ENCODE data around the gene OR1N2. TPM values are rescaled to one million over a fixed set of nuclear protein-coding genes. Genes with fewer than 3 reads are reported as not detected.

OR1N2 gene
- total and polyA plus RNA-seq, 10 of the 15 experiments (the other 5 are each of a cell fraction or from before 2014, with no cell fraction given): 0.08 TPM; not detected in 9

- no peak overlapping the region for H2AFZ ChIP-seq (ENCODE audit: control insufficient read depth, low read depth, low read length)
- POLR2A ChIA-PET: no interaction called here
- H3K9me3 ChIP-seq (replicated peaks; ENCODE audit: control insufficient read depth, insufficient read depth, low read length): no peaks in the 10 kb centered on the region
- H3K36me3 ChIP-seq (ENCODE audit: control insufficient read depth in 2 of 2, insufficient read depth in 2 of 2, low read length in 1 of 2): no peaks in the 10 kb centered on the region
- no TSS peak for BruUV-seq (replicated peaks)
- no peaks in the 10 kb centered on the region for H3K4me1 ChIP-seq (ENCODE audit: control insufficient read depth, insufficient read depth, low read length)
- 48% methylated on average over 2 of the region's 2 CpGs for WGBS (ENCODE audit: insufficient coverage, insufficient replicate concordance, low lambda C conversion rate, missing lambda C conversion rate)
- H3K4me3 ChIP-seq: no peak overlapping the region
- no peak overlapping the region for H3K4me2 ChIP-seq (ENCODE audit: control insufficient read depth, insufficient read depth)
- CTCF ChIA-PET: no interaction called here
- H4K20me1 ChIP-seq (ENCODE audit: control insufficient read depth, insufficient read depth): no peaks in the 10 kb centered on the region
- H3K79me2 ChIP-seq (ENCODE audit: control insufficient read depth, insufficient read depth, low read length): no peaks in the 10 kb centered on the region
- ATAC-seq: no peak
- H3K27me3 ChIP-seq (replicated peaks in 1 of 2; ENCODE audit: control insufficient read depth in 2 of 2, insufficient read depth in 2 of 2, low read length in 1 of 2): no peaks in the 10 kb centered on the region
- intact Hi-C loops (cut with micrococcal nuclease; ENCODE audit: unreplicated experiment) (no loop called here), in situ Hi-C loops (cut with MboI) (no loop called here)
- SMC1A ChIA-PET (ENCODE audit: uncharacterized antibody, unreplicated experiment): no interaction called here
- RAD21 ChIA-PET (ENCODE audit: unreplicated experiment): no interaction called here
- H3K27ac ChIP-seq (ENCODE audit: control insufficient read depth, insufficient read depth): no peak overlapping the region
- H3K9ac ChIP-seq (ENCODE audit: control insufficient read depth, insufficient read depth, low read length): no peak overlapping the region
- TF ChIP-seq IRF4 (IDR thresholded peaks at IDR 0.05; ENCODE audit: low read depth, low read length) (no peak), EP300 (IDR thresholded peaks at IDR 0.05; ENCODE audit: borderline replicate concordance in 1 of 2, control insufficient read depth in 1 of 2, low read depth in 2 of 2, low read length in 2 of 2) (no peak), CHD4 (IDR thresholded peaks at IDR 0.05) (no peak), ZNF24 (IDR thresholded peaks at IDR 0.05) (no peak)
- FAIRE-seq: no peak
- DNase-seq (ENCODE audit: low read depth, low spot score): no peak
These were observed 14.2 kb upstream of the OR1N2 start for GRCh38 chr9:122538757-122539156.

GRCh38 chr9:122546196-122546595 is 6.7 kb upstream of the OR1N2 start:
- no peak overlapping the region for H2AFZ ChIP-seq (ENCODE audit: control insufficient read depth, low read depth, low read length)
- H3K27me3 ChIP-seq (replicated peaks in 1 of 2; ENCODE audit: control insufficient read depth in 2 of 2, insufficient read depth in 2 of 2, low read length in 1 of 2): no peaks in the 10 kb centered on the region
- in situ Hi-C loops (cut with MboI): no loop called here
- no peak overlapping the region for H3K4me3 ChIP-seq
- DNase-seq (ENCODE audit: low read depth, low spot score): no peak
- H3K9me3 ChIP-seq (replicated peaks; ENCODE audit: control insufficient read depth, insufficient read depth, low read length): no peaks in the 10 kb centered on the region
- no peaks in the 10 kb centered on the region for H4K20me1 ChIP-seq (ENCODE audit: control insufficient read depth, insufficient read depth)
- no peaks in the 10 kb centered on the region for H3K36me3 ChIP-seq (ENCODE audit: control insufficient read depth in 2 of 2, insufficient read depth in 2 of 2, low read length in 1 of 2)
- ChIA-PET SMC1A (ENCODE audit: uncharacterized antibody, unreplicated experiment) (no interaction called here), CTCF (no interaction called here), RAD21 (ENCODE audit: unreplicated experiment) (no interaction called here), POLR2A (no interaction called here)
- BruUV-seq (replicated peaks): no TSS peak
- no peak overlapping the region for H3K27ac ChIP-seq (ENCODE audit: control insufficient read depth, insufficient read depth)
- no peak overlapping the region for H3K4me2 ChIP-seq (ENCODE audit: control insufficient read depth, insufficient read depth)
- WGBS (ENCODE audit: insufficient coverage, insufficient replicate concordance, low lambda C conversion rate, missing lambda C conversion rate): 65% methylated on average over 8 of the region's 8 CpGs
- no peaks in the 10 kb centered on the region for H3K79me2 ChIP-seq (ENCODE audit: control insufficient read depth, insufficient read depth, low read length)
- FAIRE-seq: no peak
- ATAC-seq: no peak
- no peak overlapping the region for H3K9ac ChIP-seq (ENCODE audit: control insufficient read depth, insufficient read depth, low read length)
- intact Hi-C loops (cut with micrococcal nuclease; ENCODE audit: unreplicated experiment): no loop called here
- H3K4me1 ChIP-seq (ENCODE audit: control insufficient read depth, insufficient read depth, low read length): no peaks in the 10 kb centered on the region
- TF ChIP-seq TARDBP (IDR thresholded peaks at IDR 0.05; ENCODE audit: borderline replicate concordance): no peak
- no peak for TF ChIP-seq RELA (IDR thresholded peaks at IDR 0.05; ENCODE audit: borderline replicate concordance, partially characterized antibody)
- TF ChIP-seq RFX5 (IDR thresholded peaks at IDR 0.05; ENCODE audit: low read depth, low read length): no peak
- no peak for TF ChIP-seq KLF5 (IDR thresholded peaks at IDR 0.05; ENCODE audit: partially characterized antibody)
- TF ChIP-seq PBX3 (IDR thresholded peaks at IDR 0.05; ENCODE audit: insufficient replicate concordance, low read depth, low read length): no peak
- TF ChIP-seq NBN (IDR thresholded peaks at IDR 0.05): no peak
- no peak for TF ChIP-seq SRF (IDR thresholded peaks at IDR 0.05; ENCODE audit: low read depth in 2 of 2, low read length in 2 of 2)
- TF ChIP-seq ATF2 (IDR thresholded peaks at IDR 0.05; ENCODE audit: low read length): no peak
- TF ChIP-seq POU2F2 (IDR thresholded peaks at IDR 0.05; ENCODE audit: borderline replicate concordance, low read depth, low read length): no peak
- no peak for TF ChIP-seq RELB (IDR thresholded peaks at IDR 0.05; ENCODE audit: low read depth)

All from GM12878 (cell line).